GM23338 (cell line): Measurements from ENCODE around the gene JCHAIN. TPM values are rescaled to one million over a fixed set of nuclear protein-coding genes. Genes with fewer than 3 reads are reported as not detected.
A peak's percentile ranks its signal among the peaks of the same experiment; 100 is the strongest.

Experiments used
- ATAC-seq: fragments of 200-7000 bp; cut with Tn5 transposase; 3 replicates; pipeline ENCODE4 v1.9.1; 2020
- DNase-seq: peaks from one replicate; pipeline ENCODE4 v3.0.0-alpha.2; 2015; ENCODE audit warnings: low spot score
- H2AFZ ChIP-seq: fragments of 200-600 bp; sonication (generic); 2 replicates; pipeline ENCODE4 v1.8.0; 2016; ENCODE audit warnings: antibody characterized with exemption, mild to moderate bottlenecking, moderate library complexity
- H3F3A ChIP-seq: fragments of 200-600 bp; sonication (generic); replicated peaks from 2 replicates; pipeline ENCODE4 v1.8.0; 2017; ENCODE audit warnings: antibody characterized with exemption, mixed run types, low read depth
- H3K27ac ChIP-seq: fragments of 200-600 bp; sonication (generic); 2 replicates; pipeline ENCODE4 v1.6.1; 2016; ENCODE audit warnings: low read depth
- H3K27me3 ChIP-seq: fragments of 200-600 bp; sonication (generic); 2 replicates; pipeline ENCODE4 v1.8.0; 2016; ENCODE audit warnings: mild to moderate bottlenecking, mixed run types, moderate library complexity; ENCODE audit not compliant: insufficient read depth
- H3K36me3 ChIP-seq: fragments of 200-600 bp; sonication (generic); 2 replicates; pipeline ENCODE4 v1.8.0; 2016; ENCODE audit warnings: mild to moderate bottlenecking; ENCODE audit not compliant: insufficient read depth
- H3K4me1 ChIP-seq: fragments of 200-600 bp; sonication (generic); 2 replicates; pipeline ENCODE4 v1.8.0; 2016; ENCODE audit warnings: mild to moderate bottlenecking, moderate library complexity; ENCODE audit not compliant: insufficient read depth
- H3K4me2 ChIP-seq: fragments of 200-600 bp; sonication (generic); 2 replicates; pipeline ENCODE4 v1.7.1; 2017; ENCODE audit warnings: mixed run types
- H3K4me3 ChIP-seq: fragments of 200-600 bp; sonication (generic); 2 replicates; pipeline ENCODE4 v1.6.1; 2016; ENCODE audit warnings: mixed run types
- H3K79me2 ChIP-seq: fragments of 200-600 bp; sonication (generic); replicated peaks from 2 replicates; pipeline ENCODE4 v1.8.0; 2017; ENCODE audit warnings: mild to moderate bottlenecking; ENCODE audit not compliant: insufficient read depth
- H3K9me2 ChIP-seq: fragments of 200-600 bp; sonication (generic); 2 replicates; pipeline ENCODE4 v1.8.0; 2017; ENCODE audit not compliant: insufficient read depth
- H4K20me1 ChIP-seq: fragments of 200-600 bp; sonication (generic); replicated peaks from 2 replicates; pipeline ENCODE4 v1.8.0; 2017; ENCODE audit warnings: mild to moderate bottlenecking; ENCODE audit not compliant: insufficient read depth
- H3K27ac Mint-ChIP-seq: 2 replicates; pipeline ENCODE4 v1.8.0; 2020; ENCODE audit warnings: inconsistent platforms, mild to moderate bottlenecking, moderate library complexity, mixed read lengths
- H3K27me3 Mint-ChIP-seq: 3 replicates; pipeline ENCODE4 v1.8.0; 2022; ENCODE audit warnings: low read depth, mild to moderate bottlenecking, moderate library complexity, mixed read lengths, inconsistent platforms; ENCODE audit not compliant: insufficient read depth, poor library complexity
- H3K36me3 Mint-ChIP-seq: 3 replicates; pipeline ENCODE4 v1.8.0; 2021; ENCODE audit warnings: low read depth, mild to moderate bottlenecking, inconsistent platforms, moderate library complexity, mixed read lengths
- H3K4me1 Mint-ChIP-seq: 3 replicates; pipeline ENCODE4 v1.8.0; 2020; ENCODE audit warnings: mild to moderate bottlenecking, inconsistent platforms, mixed read lengths
- H3K4me3 Mint-ChIP-seq: 3 replicates; pipeline ENCODE4 v1.8.0; 2021; ENCODE audit warnings: moderate library complexity, mild to moderate bottlenecking, inconsistent platforms, mixed read lengths
- H3K9me3 Mint-ChIP-seq: 3 replicates; pipeline ENCODE4 v1.8.0; 2020; ENCODE audit warnings: moderate library complexity, mild to moderate bottlenecking, inconsistent platforms, mixed read lengths
- CREB1 ChIP-seq: fragments of 250-450 bp; sonication (Bioruptor Pico); IDR thresholded peaks from 2 replicates; pipeline ENCODE4 v1.5.0; 2020; ENCODE audit warnings: low read depth, mild to moderate bottlenecking, moderate library complexity
- CTCF ChIP-seq, 2 experiments: fragments of 200-600 bp in 1 of 2; sonication (generic) in 1 of 2; conservative IDR thresholded peaks; 2 replicates each; pipeline versions ENCODE4 v1.5.1 to v1.6.1; 2016 to 2017; ENCODE audit warnings: antibody characterized with exemption in 2 of 2, low read depth in 2 of 2, mild to moderate bottlenecking in 2 of 2, moderate library complexity in 1 of 2
- ETS1 ChIP-seq: IDR thresholded peaks from 2 replicates; pipeline ENCODE4 v1.6.1; 2016; ENCODE audit warnings: antibody characterized with exemption
- EZH2 ChIP-seq: fragments of 200-600 bp; sonication (generic); IDR thresholded peaks from one replicate; pipeline ENCODE4 v1.8.0; 2017; ENCODE audit warnings: antibody characterized with exemption, mild to moderate bottlenecking, low read depth; ENCODE audit not compliant: unreplicated experiment
- EZH2phosphoT487 ChIP-seq: fragments of 200-600 bp; sonication (generic); IDR thresholded peaks from one replicate; pipeline ENCODE4 v1.8.1; 2018; ENCODE audit warnings: antibody characterized with exemption; ENCODE audit not compliant: unreplicated experiment
- JUNB ChIP-seq: IDR thresholded peaks from one replicate; pipeline ENCODE4 v1.6.1; 2016; ENCODE audit warnings: antibody characterized with exemption; ENCODE audit not compliant: unreplicated experiment
- NANOG ChIP-seq: IDR thresholded peaks from 2 replicates; pipeline ENCODE4 v1.6.1; 2016; ENCODE audit warnings: antibody characterized with exemption, borderline replicate concordance
- POLR2AphosphoS5 ChIP-seq: IDR thresholded peaks from 2 replicates; pipeline ENCODE4 v1.6.1; 2016; ENCODE audit warnings: antibody characterized with exemption, low read depth
- STAT1 ChIP-seq: IDR thresholded peaks from one replicate; pipeline ENCODE4 v1.6.1; 2016; ENCODE audit warnings: antibody characterized with exemption; ENCODE audit not compliant: unreplicated experiment
- ZNF114 ChIP-seq: fragments of 250-450 bp; sonication (Bioruptor Pico); IDR thresholded peaks from 2 replicates; pipeline ENCODE4 v1.5.0; 2020; ENCODE audit warnings: mild to moderate bottlenecking, moderate library complexity
- ZNF331 ChIP-seq: fragments of 250-450 bp; sonication (Bioruptor Pico); IDR thresholded peaks from 2 replicates; pipeline ENCODE4 v1.5.0; 2020; ENCODE audit warnings: low read depth, mild to moderate bottlenecking, moderate library complexity
- ZNF462 ChIP-seq: fragments of 250-450 bp; sonication (Bioruptor Pico); IDR thresholded peaks from 2 replicates; pipeline ENCODE4 v1.5.0; 2020; ENCODE audit warnings: mild to moderate bottlenecking, moderate library complexity
- polyA plus RNA-seq: library from polyadenylated mRNA; unstranded; fragments of >200 nt; fragmentation: Nextera tagmentation; extraction: Ambion mirVana; gene quantifications from 2 replicates; pipeline ENCODE4 v1.2.1, GENCODE V29; 2016
- total RNA-seq: library from RNA; depleted of rRNA; stranded (reverse); fragments of >200 nt; shearing (Covaris generic); gene quantifications from 2 replicates; pipeline ENCODE4 v1.2.3, GENCODE V29; 2014
- TF ChIP-seq, protein P1 (sequence below): IDR thresholded peaks from one replicate; pipeline ENCODE4 v1.6.1; 2018; ENCODE audit warnings: antibody characterized with exemption; ENCODE audit not compliant: unreplicated experiment

Gene JCHAIN
- total and polyA plus RNA-seq, 2 experiments from 2014 or later: 0.23 TPM; not detected in 1

DNA sequence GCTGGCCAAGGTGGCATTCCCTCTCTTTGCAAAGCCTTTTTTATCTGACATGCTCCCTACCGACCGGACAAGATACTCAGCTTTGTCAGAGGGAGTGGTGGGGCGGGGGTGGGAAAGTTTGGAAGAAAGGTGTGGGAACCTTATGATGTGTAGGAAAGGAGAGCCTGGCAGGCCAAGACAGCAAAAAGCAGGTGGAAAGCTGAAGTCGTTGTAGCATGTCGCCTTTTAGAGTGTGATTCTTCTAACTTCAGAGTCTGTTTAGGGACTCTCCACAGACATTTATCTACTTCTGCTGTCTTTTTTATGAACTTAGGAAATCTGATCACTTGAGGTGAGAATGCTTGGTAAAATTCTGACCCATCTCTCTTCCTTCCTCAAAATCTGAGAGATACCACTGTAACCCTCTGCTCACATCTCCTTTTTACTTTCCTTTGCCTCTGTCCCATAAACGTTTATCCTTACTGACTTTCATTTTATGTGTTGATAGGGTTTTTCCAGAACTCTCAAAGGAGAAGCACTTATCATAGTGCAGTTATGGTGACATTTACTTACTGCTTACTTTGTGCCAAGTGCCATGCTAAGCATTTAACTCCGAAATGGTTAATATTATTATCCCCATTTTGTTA lies 47.3 kb upstream of the JCHAIN start:
- Mint-ChIP-seq H3K4me1 (peaks cover 32% of the 10 kb centered on the region; the same call in 2 of the 3 replicates), H3K27ac (peak overlapping the region; percentile 23; the same call in 1 of the 2 replicates), H3K4me3 (no peak overlapping the region), H3K9me3 (no peaks in the 10 kb centered on the region; the same call in 2 of the 3 replicates), H3K27me3 (peaks cover 3% of the 10 kb centered on the region), H3K36me3 (no peaks in the 10 kb centered on the region)
- TF ChIP-seq POLR2AphosphoS5 (no peak), EZH2 (no peak), JUNB (no peak), ETS1 (no peak), ZNF114 (CRISPR knock-in tag) (no peak), STAT1 (no peak), EZH2phosphoT487 (no peak), CREB1 (CRISPR knock-in tag) (no peak), ZNF462 (CRISPR knock-in tag) (no peak), NANOG (no peak), ZNF331 (CRISPR knock-in tag) (no peak), CTCF (conservative IDR thresholded peaks at IDR 0.05; ENCODE audit: low read depth in 2 of 2) (no peak)
- TF ChIP-seq, protein P1, sequence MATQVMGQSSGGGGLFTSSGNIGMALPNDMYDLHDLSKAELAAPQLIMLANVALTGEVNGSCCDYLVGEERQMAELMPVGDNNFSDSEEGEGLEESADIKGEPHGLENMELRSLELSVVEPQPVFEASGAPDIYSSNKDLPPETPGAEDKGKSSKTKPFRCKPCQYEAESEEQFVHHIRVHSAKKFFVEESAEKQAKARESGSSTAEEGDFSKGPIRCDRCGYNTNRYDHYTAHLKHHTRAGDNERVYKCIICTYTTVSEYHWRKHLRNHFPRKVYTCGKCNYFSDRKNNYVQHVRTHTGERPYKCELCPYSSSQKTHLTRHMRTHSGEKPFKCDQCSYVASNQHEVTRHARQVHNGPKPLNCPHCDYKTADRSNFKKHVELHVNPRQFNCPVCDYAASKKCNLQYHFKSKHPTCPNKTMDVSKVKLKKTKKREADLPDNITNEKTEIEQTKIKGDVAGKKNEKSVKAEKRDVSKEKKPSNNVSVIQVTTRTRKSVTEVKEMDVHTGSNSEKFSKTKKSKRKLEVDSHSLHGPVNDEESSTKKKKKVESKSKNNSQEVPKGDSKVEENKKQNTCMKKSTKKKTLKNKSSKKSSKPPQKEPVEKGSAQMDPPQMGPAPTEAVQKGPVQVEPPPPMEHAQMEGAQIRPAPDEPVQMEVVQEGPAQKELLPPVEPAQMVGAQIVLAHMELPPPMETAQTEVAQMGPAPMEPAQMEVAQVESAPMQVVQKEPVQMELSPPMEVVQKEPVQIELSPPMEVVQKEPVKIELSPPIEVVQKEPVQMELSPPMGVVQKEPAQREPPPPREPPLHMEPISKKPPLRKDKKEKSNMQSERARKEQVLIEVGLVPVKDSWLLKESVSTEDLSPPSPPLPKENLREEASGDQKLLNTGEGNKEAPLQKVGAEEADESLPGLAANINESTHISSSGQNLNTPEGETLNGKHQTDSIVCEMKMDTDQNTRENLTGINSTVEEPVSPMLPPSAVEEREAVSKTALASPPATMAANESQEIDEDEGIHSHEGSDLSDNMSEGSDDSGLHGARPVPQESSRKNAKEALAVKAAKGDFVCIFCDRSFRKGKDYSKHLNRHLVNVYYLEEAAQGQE: no peak
- Histone ChIP-seq H3K9me2 (no peaks in the 10 kb centered on the region), H3K79me2 (peaks cover 33% of the 10 kb centered on the region), H3K4me1 (peaks cover 14% of the 10 kb centered on the region; the same call in 1 of the 2 replicates), H2AFZ (no peak overlapping the region), H4K20me1 (no peaks in the 10 kb centered on the region), H3K27me3 (no peaks in the 10 kb centered on the region), H3K4me3 (no peak overlapping the region), H3F3A (no peaks in the 10 kb centered on the region), H3K36me3 (no peaks in the 10 kb centered on the region; the same call in 1 of the 2 replicates), H3K27ac (no peak overlapping the region), H3K4me2 (0 out of 2 replicates have a peak overlapping the region, but pooled peaks have one; percentile 9)
- DNase-seq (peak; percentile 38), ATAC-seq (peak; percentile 80)
